SKM-1 treated with dmso at 0.1 percent for 144 hours (cell line): Measurements from ENCODE around the gene DRAP1.
A peak's percentile ranks its signal among the peaks of the same experiment; 100 is the strongest.

Source experiments
- DNase-seq: peaks from one replicate; lab custom pipeline; 2025; ENCODE audit not compliant: unreplicated experiment; lab: John Stamatoyannopoulos, UW

DRAP1 gene

DNA sequence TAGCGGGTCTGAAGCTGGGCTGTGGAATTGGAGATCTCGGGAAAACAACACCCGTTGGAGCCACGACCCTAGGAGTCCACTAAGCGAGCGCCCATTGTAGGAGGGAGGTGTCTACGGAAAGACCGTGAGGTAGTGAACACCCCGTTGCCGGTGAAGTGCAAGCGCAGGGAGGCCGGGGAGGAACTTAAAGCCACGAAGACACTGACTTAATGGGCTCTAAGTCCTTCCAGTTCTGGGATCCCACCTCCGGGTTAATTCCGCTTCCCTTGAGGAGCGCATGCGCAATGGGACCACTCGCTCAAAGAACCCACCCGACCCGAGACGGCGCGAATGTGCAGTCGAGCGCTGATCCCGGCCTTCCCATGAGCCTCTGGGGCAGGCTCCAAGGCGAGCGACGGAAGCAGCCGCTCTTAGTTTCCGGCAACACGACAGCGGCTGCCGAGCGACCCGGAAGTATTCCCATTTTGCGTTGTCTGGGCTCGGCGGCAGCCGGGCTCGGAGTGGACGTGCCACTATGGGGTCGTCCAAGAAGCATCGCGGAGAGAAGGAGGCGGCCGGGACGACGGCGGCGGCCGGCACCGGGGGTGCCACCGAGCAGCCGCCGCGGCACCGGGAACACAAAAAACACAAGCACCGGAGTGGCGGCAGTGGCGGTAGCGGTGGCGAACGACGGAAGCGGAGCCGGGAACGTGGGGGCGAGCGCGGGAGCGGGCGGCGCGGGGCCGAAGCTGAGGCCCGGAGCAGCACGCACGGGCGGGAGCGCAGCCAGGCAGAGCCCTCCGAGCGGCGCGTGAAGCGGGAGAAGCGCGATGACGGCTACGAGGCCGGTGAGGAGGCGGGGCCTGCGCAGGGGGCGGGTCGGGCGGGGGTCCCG, 42.3 kb downstream of the DRAP1 start, which contains the start of gene SART1:
SART1 (plus strand) TSS at position 468 of the 874 bp plus-strand sequence; CDS start at position 515, 47 bp downstream.
- peak; percentile 94 for DNase-seq

DNA sequence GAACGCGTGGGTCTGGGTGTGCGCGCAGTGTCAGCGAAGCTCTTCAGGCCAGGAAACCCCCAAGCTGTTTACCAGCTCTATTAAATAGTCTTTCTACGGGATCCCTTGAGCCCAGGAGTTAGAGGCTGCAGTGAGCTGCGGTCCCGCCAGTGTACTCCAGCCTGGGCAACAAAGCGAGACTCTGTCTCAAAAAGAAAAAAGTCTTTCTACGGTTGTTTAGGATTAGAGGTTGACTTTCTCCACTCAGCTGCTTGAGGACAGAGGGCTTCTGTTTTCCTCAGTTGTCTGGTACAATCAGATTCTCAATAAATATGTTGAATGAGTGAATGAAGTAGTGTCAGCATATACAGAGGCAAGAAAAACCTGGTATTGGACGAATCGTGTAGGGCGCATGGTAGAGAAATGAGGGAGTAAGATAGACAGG, 42.9 kb downstream of the DRAP1 start:
- DNase-seq: no peak

DNA sequence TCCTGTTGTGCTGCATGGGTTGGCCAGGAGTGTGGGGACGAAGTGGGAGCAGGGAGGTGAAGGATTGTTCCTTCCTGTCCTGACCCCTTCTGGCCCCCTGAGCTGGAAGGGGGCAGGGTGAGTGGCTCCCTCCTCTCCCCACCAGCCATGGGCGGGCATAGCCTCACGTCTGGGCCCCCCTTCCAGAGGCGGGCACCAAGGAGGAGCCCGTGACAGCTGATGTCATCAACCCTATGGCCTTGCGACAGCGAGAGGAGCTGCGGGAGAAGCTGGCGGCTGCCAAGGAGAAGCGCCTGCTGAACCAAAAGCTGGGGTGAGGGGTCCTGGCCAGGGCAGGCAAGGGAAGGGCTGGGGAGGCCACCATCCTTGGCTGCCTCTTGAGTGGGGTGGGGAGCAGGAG, 45.7 kb downstream of the DRAP1 start:
- DNase-seq: no peak

DNA sequence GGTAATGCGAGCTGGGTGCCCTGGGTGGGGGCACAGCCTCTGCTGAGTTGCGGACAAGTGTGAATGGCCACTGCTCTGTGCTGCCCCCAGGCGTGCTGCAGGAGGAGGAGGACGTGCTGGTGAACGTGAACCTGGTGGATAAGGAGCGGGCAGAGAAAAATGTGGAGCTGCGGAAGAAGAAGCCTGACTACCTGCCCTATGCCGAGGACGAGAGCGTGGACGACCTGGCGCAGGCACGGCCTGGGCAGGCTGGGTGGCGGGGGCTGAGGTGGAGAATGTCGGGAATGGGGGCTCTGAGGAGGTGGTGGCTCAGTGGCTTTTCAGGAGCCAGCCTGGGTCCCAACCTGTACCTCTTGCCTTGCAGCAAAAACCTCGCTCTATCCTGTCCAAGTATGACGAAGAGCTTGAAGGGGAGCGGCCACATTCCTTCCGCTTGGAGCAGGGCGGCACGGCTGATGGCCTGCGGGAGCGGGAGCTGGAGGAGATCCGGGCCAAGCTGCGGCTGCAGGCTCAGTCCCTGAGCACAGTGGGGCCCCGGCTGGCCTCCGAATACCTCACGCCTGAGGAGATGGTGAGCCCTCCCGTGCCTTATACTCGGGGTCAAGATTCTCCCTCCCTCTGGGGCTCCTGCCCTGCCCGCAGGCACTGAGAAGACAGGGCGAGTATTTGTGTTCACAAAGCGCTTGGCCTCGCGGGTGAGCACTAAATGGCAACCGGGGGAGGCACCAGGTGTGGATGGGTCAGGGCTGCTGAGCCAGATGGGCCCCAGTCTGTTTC, 46.9 kb downstream of the DRAP1 start:
- DNase-seq: no peak

DNA sequence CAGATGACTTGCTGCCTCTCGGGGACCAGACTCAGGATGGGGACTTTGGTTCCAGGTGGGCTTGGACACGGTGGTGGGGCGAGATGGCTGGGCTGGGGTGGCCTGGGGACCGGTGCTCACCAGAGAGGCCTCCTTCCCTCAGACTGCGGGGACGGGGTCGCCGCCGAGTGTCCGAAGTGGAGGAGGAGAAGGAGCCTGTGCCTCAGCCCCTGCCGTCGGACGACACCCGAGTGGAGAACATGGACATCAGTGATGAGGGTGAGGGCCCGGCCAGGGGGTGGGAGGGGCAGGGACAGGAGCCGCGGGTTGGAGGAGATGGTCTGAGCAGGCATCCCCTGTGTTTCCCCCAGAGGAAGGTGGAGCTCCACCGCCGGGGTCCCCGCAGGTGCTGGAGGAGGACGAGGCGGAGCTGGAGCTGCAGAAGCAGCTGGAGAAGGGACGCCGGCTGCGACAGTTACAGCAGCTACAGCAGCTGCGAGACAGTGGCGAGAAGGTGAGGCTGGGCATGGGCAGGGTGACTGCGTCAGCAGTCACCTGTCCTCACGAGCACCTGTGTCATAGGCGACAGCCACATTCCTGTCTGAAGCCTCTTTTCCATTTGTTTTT, 48.2 kb downstream of the DRAP1 start:
- no peak for DNase-seq

DNA sequence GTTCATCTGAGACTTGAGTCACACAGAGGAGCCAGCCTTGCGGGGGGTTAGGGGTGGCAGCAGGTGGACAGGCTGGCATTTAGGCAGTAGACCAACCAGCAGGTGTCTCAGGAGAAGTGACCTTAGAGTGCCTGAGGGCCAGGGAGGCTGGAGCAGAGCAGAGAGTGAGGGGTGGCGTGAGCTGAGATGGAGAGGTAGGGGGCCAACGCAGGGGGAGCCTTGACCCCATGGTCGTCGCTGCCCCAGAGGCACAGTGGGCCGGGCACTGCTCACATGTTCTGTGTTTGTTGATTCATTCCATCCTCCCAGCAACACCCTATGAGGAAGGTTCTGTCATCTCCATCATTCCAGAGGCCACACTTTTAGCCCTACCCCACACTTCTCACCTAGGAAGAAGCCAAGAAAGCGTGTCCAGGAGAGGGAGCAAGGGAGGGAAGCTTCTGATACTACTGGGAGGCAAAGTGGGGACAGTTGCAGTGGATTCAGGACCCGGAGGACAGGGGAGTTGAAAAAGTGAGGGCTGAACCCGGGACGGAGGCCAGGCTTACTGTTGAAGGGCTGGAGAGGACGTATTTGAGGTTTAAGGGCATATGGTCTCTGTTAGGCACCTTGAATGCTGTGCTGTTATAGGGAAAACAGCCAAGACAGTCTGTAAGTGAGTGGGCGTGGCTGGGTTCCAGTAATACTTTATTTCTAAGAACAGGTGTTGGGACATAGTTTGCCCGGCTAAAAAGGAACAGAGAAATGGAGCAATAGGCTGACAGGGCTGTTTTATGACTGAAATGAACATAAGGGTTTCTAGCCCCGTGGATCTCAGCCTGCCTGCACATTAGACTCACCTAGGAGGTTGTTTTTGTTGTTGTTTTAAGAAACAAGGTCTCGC, 49.6 kb downstream of the DRAP1 start:
- DNase-seq: no peak
